ENCODE results near the gene PCDHGA11.
"Not testable (repeated sequence)": the region's sequence is repeated elsewhere in the genome, so short reads cannot be mapped to it uniquely, and the experiment has no call there.

The PCDHGA11 gene

GRCh38 chr5:141432726-141433125 is 11.9 kb downstream of the PCDHGA11 start:
- not testable (repeated sequence) for DNase-seq

- no peak for DNase-seq
Observed at GRCh38 chr5:141434006-141434405, 13.2 kb downstream of the PCDHGA11 start.

GRCh38 chr5:141437221-141437620 is 16.4 kb downstream of the PCDHGA11 start:
- no peak for DNase-seq

- no peak for DNase-seq
Observed at GRCh38 chr5:141439411-141440141, 18.7 kb downstream of the PCDHGA11 start.

GRCh38 chr5:141440341-141440740 is 19.5 kb downstream of the PCDHGA11 start:
- DNase-seq = no peak

GRCh38 chr5:141441571-141442170 is 20.8 kb downstream of the PCDHGA11 start:
- DNase-seq = no peak

- no peak for DNase-seq
Observed at GRCh38 chr5:141465351-141465750, 44.5 kb downstream of the PCDHGA11 start.
